Fibroblast of peridontal ligament (primary cell): ENCODE results near the gene DAB2IP.

Source experiments
- DNase-seq: peaks from one replicate; pipeline ENCODE4 v3.0.0-alpha.2; 2010; ENCODE audit errors: extremely low read depth

DAB2IP gene

DNA sequence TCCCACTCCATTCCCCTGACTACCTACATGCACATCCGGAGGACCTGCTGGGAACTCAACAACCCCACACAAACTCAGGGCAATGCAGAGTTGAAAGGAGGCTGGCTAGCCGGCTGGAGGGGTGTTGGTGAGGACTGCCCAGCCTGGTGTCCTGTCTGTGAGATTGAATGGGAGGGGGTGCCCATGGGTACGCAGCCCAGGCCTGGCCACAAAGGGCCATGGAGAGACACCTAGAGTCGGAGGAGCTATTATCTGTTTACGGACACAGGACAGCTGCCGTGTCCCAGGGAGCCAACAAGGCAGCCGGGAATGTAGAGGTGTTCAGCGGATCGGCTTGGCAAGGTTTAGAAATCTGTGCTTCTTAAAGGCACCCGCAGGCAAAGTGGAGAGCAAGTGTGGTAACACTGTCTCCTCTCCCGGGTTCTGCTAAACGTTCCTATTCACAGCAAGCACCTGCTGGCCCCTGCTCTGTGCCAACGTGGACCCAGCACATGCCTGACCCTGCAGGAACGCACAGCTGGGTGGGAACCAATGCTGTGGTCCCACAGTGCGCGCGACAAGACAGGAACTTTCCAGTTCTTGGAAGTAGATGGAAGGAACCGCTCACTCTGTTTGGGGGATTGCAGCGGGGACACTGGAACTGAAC, 166.7 kb downstream of the DAB2IP start:
- no peak for DNase-seq

DNA sequence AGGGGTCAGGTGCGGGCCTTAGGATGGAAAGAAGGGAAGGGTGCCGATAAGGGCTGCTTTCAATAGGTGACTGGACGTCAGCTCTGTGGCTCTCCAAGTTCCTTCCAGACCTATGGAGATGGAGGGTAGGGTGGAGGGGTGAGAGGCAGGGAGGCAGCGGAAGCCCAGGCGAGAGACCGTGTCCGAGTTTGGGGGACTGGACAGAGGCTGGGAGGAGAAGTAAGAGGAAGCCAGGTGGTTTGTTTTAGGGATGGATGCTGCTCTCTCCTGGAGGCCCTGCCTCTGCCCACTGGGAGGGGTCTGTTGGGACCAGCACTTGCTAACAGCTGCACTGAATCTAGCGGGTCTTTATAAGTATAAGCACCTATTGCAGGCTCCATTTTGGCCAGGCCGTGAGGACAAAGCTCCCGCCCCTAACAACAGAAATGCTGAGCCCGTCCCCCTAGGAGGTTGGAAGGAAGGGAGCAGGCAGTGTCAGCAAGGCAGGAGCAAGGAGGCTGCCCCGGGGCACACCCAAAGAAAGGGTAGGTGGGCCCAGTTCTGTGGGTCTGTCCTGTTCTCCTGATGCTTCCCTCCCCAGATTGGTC, 167.5 kb downstream of the DAB2IP start:
- no peak for DNase-seq

DNA sequence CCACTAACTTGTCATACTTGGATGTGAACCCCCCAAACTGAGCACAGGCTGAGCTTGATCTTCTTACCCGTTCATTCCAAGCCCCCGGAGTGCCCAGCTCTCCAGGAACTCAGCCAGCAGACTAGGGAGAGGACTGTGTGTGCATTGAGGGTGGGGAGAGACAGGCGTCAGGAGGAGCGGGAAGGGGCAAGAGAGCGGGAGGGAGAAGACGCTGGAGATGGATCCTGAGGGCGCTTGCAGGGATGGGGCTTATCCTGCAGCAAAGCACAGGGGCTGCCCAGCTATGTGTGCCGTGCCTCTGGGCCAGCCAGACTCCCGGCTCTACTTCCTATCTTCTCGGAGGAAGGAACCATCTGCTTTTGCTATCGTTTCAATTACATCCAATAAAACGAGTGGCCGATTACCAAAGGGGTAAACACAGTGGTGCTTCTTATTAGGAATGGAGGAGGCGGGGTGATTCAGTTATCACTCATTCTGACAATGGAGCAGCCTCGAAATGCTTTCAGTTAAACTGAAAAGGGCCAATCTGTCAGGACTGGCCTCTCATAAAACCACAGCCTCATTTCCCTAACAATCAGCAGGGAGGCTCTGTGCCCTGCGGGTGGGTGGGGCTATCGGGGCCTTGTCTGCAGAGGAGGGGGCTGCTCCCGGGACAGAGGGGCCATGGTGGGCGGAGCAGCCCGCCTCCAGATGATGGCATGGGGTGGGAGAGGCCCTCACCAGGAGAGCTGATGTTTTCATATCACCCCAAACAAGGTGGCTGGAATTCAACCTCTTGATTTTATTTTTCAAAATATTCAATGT, 168.2 kb downstream of the DAB2IP start:
- DNase-seq = peak; percentile 35

- DNase-seq = no peak
These were observed 169.0 kb downstream of the DAB2IP start for GRCh38 chr9:121820286-121821005.

- DNase-seq = no peak
These were observed 169.9 kb downstream of the DAB2IP start for GRCh38 chr9:121821326-121821725.

DNA sequence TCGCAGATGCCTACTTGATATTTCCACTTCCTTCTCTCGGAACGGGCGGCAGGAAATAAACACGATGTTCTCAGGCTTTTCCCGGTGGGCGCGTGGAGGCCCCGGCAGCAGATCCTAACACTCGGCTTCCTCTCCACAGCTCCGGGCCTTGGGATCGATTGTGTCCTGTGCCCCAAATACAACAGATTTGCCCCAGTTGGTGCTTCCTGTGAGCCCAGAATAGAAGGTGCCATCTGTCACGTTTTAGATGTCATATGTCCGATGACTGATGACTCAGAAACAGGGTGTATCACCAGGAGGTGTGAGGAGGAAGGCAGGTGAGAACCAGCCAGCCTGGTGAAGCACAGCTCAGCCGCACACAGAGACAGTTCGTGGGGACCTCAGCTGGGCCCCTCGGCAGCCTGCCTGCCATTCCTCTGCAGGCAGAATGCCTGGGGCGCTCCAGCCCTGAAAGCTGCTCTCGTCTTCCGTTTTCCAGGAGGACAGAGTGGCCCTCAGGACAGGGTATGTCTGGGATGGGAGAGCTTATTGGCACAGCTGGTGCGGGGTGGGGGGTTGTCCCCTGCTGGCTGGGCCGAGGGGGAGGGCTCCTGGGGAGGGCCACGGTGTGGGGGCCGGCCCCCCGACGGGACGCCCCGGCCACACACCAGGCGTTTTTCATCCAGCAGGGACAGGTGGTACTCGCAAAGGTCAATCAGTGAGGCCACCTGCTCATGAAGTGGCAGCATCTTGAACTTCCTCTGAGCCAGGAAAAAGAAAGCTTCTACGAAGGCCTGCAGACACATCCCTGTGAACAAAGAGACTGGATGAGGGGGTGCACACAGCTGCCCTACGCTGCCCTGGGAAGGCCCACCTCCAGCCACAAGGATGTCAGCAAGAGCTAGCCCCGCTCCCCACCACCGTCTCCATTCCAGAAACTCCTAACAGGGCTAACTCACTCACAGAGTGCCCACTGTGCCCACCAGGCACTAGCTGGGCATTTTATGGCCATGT, 171.0 kb downstream of the DAB2IP start:
- DNase-seq = no peak

DNA sequence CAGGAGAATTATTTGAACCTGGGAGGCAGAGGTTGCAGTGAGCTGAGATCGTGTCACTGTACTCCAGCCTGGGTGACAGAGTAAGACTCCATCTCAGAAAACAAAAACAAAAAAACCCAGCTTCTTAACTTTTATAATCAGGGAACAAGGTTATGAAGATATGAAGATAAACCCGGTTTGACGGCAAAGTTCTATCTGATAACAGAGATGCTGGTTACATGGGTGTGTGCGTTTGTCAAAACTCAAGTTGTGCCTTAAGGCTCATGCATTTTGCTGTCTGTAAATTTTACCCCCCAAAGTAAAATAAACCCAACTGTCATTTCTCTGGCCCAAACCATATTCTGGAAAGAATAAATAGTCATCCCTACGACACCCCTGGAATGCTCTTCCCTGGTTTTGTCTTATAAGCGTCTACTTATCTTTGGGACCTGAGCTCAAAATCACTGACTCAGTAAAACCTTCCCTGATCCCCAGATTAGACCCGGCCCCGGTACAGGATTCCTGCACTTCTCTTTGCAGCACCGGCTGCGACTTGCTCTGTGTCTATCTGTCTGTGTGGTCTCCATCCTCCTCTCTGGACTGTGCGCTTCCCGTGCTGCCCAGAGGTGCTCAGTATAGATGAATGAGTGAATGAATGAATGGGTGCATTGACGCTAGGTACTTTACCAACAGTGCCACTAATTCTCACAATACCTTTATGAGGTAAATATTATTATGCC, 172.2 kb downstream of the DAB2IP start:
- no peak for DNase-seq

DNA sequence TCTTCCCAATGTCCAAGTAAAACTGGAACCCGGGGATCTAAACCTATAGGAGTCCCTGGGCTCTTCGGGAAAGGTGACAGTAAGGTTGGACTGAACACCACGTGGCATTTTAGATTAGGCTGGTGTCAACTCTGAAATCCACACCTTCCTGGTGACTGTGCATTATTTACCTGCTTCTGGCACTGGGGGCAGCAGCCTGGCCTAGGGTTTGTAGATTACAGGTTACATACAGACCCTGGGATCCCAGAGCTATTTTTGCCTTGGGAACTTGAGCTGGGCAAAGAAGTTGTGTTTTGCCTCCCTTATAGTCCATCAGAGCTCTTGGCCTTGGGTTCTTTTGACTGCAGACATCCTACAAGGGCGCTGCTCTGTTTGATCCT, 173.2 kb downstream of the DAB2IP start:
- no peak for DNase-seq

DNA sequence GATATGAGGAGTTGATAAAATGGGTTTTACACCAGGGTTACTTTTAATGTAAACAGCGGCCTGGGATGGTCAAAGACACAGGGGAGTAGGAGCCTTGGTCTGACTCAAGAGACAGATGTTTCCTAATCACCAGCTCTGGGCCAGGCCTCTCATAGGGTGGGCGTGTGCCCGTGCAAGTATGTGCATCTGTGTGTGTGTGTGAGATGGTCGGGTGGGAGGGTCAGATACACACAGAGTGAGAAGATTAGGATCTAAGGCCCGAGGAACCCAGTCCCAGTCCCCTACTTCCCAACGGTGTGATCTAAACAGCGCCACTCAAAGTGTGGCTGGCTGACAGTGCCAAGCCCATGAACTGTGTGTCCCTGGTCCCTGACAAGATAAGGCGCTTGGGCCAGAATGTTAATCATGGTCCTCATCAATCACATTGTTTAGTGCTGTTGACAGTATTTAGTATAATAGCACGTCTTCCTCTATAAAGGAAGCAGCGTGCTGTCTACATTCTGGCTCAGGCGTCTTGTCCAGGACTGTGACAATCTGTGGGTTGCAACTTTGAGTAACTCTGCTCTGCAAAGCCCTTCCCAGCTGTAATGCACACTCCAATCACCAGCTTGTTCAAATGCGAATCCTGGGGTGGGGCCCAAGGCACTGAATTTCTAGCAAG, 173.7 kb downstream of the DAB2IP start:
- DNase-seq = no peak

- DNase-seq = no peak
These were observed 175.3 kb downstream of the DAB2IP start for GRCh38 chr9:121826711-121827110.

DNA sequence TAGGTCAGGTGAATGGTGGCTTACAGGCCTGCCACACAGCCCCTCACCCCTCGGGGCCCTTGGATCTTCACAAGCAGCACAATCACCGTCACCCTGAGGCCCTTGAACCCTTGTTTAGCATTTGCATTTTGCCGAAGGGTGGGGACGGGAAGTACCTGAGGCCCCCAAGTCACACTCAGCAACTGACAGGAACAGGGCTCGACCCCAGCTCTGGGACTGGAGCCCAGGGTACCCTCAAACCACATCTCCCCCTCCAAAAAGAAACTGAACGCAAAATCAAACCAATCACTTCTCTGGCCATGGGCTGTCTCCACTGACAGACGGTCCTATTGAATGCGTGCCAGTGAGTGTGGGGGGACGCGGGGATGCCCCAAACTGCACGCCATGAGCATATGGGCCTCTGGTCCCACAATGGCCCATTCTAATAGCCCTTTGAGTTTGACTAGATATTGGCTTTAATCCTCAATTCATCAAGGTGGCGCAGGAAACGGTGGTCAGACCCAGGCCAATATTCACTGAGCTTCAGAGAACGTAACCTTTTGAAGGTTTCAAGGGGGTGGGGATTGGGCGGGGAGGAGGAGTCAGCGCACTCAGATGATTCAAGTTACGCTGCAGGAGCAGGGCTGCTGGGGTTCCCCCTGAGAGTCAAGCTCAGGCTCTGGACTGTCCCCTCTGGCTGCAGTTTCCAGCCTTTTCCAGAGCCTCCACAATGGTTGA, 176.0 kb downstream of the DAB2IP start:
- no peak for DNase-seq

GRCh38 chr9:121830441-121831140, 179.2 kb downstream of the DAB2IP start:
- DNase-seq = peak; percentile 21

DNA sequence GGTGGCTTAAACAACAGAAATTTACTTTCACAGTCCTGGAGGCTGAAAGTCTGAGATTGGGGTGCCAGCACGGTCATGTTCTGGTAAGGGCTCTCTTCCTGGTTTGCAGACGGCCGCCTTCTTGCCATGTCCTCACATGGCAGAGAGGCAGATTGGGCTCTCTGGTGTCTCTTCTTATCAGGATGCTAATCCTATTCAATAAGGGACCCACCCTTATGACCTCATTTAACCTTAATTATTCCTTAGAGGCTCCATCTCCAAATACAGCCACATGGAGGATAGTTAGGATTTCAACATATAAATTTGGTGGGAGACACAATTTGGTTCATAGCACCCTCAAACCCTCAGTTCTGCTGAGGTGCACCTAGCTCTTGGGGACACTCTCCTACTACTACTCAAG, 180.4 kb downstream of the DAB2IP start:
- no peak for DNase-seq

DNA sequence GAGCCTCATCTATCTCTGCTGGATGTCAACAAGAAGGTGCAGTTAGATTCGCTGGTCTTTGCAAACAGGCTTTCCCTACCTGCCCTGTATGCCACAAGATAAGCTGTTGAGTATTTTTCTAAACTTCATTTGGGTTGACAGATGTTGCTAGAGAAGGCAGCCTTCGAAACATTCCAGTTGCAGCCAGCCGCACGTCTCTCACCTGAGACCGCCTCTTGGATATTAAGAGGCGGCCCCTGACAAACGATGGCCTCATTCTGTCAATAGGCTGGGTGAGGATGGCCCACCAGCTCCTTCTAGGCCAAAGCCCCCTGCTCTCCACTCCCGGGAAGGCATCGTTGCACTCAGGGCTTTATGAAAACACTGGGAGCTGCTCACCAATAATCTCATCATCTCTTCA, 181.6 kb downstream of the DAB2IP start:
- no peak for DNase-seq
